Testis (tissue), 3 donors: Measurements from ENCODE around the gene RILPL1. TPM values are rescaled to one million over a fixed set of nuclear protein-coding genes. Genes with fewer than 3 reads are reported as not detected.
"Not testable (repeated sequence)": the region's sequence is repeated elsewhere in the genome, so short reads cannot be mapped to it uniquely, and the experiment has no call there.

ENCODE experiments used
- DNase-seq: peaks from one replicate; pipeline ENCODE4 v3.0.0-alpha.2; 2019
- H3K27ac ChIP-seq, 2 donors: fragments of 200-600 bp; sonication (generic); one replicate each; pipeline ENCODE4 v1.5.1; 2019
- H3K27me3 ChIP-seq: fragments of 200-600 bp; sonication (generic); one replicate; pipeline ENCODE4 v1.5.1; 2019
- H3K36me3 ChIP-seq: fragments of 200-600 bp; sonication (generic); one replicate; pipeline ENCODE4 v1.5.1; 2017; ENCODE audit warnings: low read depth; ENCODE audit errors: missing control alignments
- H3K4me1 ChIP-seq: fragments of 200-600 bp; sonication (generic); one replicate; pipeline ENCODE4 v1.5.1; 2019
- H3K4me3 ChIP-seq, 2 donors: fragments of 200-600 bp; sonication (generic); one replicate each; pipeline ENCODE4 v1.5.1; 2017 to 2019
- H3K9me3 ChIP-seq: fragments of 200-600 bp; sonication (generic); one replicate; pipeline ENCODE4 v1.5.1; 2017
- POLR2A ChIP-seq: fragments of 450-650 bp; IDR thresholded peaks from one replicate; pipeline ENCODE4 v1.6.1; 2017; ENCODE audit warnings: antibody characterized with exemption, mild to moderate bottlenecking, moderate library complexity
- WGBS, 2 donors: methylation state at CpG; one replicate each; pipeline ENCODE4 v1.1.5; 2018; 5-methylcytosine and 5-hydroxymethylcytosine counted together
- intact Hi-C: fragments of 100-400 bp; cut with DNase I; formaldehyde crosslinking; loops from one replicate; pipeline ENCODE4 v1.15.1; 2023; ENCODE audit warnings: low total_unique reads
- polyA plus RNA-seq: library from polyadenylated mRNA; stranded (reverse); fragments of 350-450 nt; fragmentation: Illumina TruSeq; extraction: RNeasy Lipid Tissue Mini Kit (QIAGEN cat#74804); gene quantifications from one replicate; pipeline ENCODE4 v1.2.3, GENCODE V29; 2014; ENCODE audit warnings: low read depth, low replicate concordance; ENCODE audit not compliant: insufficient read depth
- total RNA-seq, 2 donors: library from RNA; depleted of rRNA; stranded (reverse); fragments of >200 nt; gene quantifications; one replicate each; pipeline ENCODE4 v1.2.3, GENCODE V29; 2016
- TF ChIP-seq, protein P1 (sequence below), 3 experiments: fragments of 450-650 bp in 2 of 3; fragments of 200-600 bp in 1 of 3; sonication (generic) in 1 of 3; IDR thresholded peaks; one replicate each; pipeline ENCODE4 v1.5.1; 2016 to 2019; ENCODE audit warnings: antibody characterized with exemption in 3 of 3, mild to moderate bottlenecking in 2 of 3, moderate library complexity in 1 of 3

RILPL1 gene
- total and polyA plus RNA-seq, 3 donors from 2014 or later: 14.8 to 20.9 (median 16.8) TPM

DNA sequence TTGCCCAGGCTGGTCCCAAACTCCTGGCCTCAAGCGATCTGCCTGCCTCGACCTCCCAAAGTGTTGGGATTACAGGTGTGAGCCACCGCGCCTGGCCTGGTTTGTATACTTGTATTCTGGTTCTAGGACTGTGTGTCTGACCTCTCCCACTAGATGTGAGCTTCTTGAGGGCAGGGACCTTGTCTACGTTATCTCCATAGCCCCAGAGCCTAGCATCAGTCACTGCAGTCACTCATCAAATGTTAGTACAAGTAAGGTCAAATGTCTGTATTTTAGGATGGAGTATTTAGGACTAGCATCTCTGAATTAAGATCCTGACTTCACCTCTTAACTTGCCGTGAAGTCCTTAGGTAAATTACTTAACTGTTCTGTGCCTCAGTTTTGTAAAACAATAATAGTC is 99.9 kb downstream of the RILPL1 start:
- WGBS, 2 donors: 92 to 93% methylated on average over 6 of the region's 6 CpGs
- no peak for DNase-seq
- TF ChIP-seq, protein P1, sequence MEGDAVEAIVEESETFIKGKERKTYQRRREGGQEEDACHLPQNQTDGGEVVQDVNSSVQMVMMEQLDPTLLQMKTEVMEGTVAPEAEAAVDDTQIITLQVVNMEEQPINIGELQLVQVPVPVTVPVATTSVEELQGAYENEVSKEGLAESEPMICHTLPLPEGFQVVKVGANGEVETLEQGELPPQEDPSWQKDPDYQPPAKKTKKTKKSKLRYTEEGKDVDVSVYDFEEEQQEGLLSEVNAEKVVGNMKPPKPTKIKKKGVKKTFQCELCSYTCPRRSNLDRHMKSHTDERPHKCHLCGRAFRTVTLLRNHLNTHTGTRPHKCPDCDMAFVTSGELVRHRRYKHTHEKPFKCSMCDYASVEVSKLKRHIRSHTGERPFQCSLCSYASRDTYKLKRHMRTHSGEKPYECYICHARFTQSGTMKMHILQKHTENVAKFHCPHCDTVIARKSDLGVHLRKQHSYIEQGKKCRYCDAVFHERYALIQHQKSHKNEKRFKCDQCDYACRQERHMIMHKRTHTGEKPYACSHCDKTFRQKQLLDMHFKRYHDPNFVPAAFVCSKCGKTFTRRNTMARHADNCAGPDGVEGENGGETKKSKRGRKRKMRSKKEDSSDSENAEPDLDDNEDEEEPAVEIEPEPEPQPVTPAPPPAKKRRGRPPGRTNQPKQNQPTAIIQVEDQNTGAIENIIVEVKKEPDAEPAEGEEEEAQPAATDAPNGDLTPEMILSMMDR (IDR thresholded peaks at IDR 0.05): no peak
- no peak for TF ChIP-seq POLR2A
- no peaks in the 10 kb centered on the region for H3K9me3 ChIP-seq
- intact Hi-C loops: no loop called here
- no peaks in the 10 kb centered on the region for H3K36me3 ChIP-seq
- H3K4me1 ChIP-seq: peaks cover 13% of the 10 kb centered on the region
- H3K27me3 ChIP-seq: no peaks in the 10 kb centered on the region
- H3K4me3 ChIP-seq: no peak overlapping the region
- H3K27ac ChIP-seq: peak overlapping the region; percentile 8 to 31

DNA sequence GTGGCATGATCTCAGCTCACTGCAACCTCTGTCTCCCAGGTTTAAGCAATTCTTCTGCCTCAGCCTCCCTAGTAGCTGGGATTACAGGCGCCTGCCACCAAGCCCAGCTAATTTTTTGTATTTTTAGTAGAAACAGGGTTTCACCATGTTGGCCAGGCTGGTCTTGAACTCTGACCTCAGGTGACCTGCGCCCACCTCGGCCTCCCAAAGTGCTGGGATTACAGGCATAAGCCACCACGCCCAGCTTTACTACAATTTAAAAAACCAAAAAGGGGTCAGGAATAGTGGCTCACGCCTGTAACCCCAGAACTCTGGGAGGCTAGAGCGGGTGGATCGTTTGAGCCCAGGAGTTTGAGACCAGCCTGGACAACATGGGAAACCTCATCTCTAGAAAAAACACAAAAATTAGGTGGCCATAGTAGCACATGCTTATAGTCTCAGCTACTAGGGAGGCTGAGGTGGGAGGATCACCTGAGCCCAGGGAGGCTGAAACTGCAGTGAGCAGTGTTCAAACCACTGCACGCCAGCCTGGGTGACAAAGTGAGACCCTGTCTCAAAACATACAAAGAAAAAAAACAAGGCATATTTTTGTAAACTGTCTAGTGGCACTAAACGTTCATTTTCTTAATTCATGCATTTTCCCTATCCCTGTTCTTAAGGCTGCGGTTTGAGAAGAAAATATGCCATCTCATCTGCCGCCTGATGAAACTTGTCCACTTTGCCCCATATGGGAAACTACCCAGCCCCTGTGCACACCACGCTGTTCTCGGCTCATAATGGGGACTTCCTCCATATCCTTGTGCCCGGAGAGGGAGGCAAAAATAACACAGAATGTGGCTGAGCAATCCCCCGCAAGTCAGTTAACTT is 101.3 kb downstream of the RILPL1 start:
- Histone ChIP-seq H3K4me1 (peaks cover 13% of the 10 kb centered on the region), H3K27ac (peak overlapping the region in 1 of 2 donors; percentile 8)
- 75 to 79% methylated on average over 15 of the region's 15 CpGs for WGBS, 2 donors
- H3K9me3 ChIP-seq, H3K27me3 ChIP-seq, H3K4me3 ChIP-seq, intact Hi-C loops, H3K36me3 ChIP-seq, DNase-seq: not testable (repeated sequence)

DNA sequence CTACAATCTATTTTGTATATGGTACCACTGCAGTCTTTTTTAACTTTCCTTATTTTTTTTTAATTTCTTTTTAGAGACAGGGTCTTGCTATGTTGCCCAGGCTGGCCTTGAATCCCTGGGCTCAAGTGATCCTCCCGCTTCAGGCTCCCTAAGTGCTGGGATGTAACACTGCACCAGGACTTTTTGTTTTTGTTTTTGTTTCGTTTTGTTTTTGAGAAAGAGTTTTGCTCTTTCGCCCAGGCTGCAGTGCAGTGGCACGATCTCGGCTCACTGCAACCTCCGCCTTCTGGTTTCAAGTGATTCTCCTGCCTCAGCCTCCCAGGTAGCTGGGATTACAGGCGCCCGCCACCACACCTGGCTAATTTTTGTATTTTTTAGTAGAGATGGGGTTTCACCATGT is 104.4 kb downstream of the RILPL1 start:
- H3K9me3 ChIP-seq, H3K27me3 ChIP-seq, H3K27ac ChIP-seq, H3K4me3 ChIP-seq, intact Hi-C loops, DNase-seq, H3K4me1 ChIP-seq, H3K36me3 ChIP-seq: not testable (repeated sequence)
- 93 to 95% methylated on average over 8 of the region's 8 CpGs for WGBS, 2 donors

DNA sequence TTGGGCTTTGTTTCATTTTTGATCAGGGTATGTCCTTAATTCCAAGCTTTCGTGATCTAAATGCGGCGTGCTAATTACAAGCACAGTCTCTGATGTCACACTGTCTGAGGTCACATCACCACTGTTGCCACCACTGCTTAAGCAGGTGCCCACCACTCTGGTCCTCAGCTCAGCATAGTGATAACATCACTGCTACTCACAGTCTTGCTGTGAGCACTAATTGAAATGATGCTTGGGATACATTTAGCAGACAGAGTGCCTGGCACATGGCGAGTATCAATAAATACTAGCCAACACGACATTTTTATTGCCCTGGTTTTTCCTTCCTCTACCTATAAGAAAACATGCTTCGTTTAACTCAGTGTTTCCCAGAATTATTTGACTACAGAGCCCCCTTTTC is 104.9 kb downstream of the RILPL1 start:
- Histone ChIP-seq H3K4me3 (no peak overlapping the region), H3K9me3 (no peaks in the 10 kb centered on the region), H3K36me3 (no peaks in the 10 kb centered on the region), H3K4me1 (peaks cover 4% of the 10 kb centered on the region), H3K27ac (no peak overlapping the region), H3K27me3 (no peaks in the 10 kb centered on the region)
- intact Hi-C loops: no loop called here
- TF ChIP-seq, protein P1 (IDR thresholded peaks at IDR 0.05): no peak
- TF ChIP-seq POLR2A: no peak
- DNase-seq: no peak
- 78 to 84% methylated on average over 6 of the region's 6 CpGs for WGBS, 2 donors

DNA sequence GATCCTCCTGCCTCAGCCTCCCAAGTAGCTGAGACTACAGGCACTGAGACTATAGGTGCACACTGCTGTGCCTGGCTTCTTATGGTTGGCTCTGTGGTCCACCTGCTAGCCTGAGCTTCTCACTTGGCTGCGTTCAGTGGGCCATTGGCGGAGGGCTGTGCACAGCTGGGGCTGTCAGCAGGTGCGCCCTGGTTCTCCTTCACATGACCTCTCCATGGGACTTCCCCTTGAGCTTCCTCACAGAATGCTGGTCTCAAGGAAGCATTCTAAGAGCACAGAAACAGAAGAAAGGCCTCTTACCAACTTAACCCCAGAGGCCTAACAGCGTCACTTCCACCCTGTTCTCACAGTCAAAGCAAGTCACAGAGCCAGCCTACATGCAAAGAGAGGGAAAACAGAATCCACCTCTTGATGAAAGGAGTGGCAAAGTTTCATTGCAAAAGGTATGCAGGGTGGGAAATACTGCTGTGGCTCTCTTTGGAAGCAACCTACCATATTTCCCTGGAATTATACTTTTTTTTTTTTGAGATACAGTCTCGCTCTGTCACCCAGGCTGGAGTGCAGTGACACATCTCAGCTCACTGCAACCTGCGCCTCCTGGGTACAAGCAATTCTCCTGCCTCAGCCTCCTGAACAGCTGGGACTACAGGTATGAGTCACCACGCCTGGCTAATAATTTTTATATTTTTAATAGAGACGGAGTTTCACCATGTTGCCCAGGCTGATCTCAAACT is 106.3 kb downstream of the RILPL1 start:
- no peaks in the 10 kb centered on the region for H3K4me1 ChIP-seq
- intact Hi-C loops: no loop called here
- H3K9me3 ChIP-seq: no peaks in the 10 kb centered on the region
- no peaks in the 10 kb centered on the region for H3K36me3 ChIP-seq
- WGBS, 2 donors: 93 to 96% methylated on average over 8 of the region's 8 CpGs
- H3K27ac ChIP-seq: no peak overlapping the region
- no peaks in the 10 kb centered on the region for H3K27me3 ChIP-seq
- no peak for DNase-seq
- H3K4me3 ChIP-seq: no peak overlapping the region
- TF ChIP-seq, protein P1 (IDR thresholded peaks at IDR 0.05): no peak
- no peak for TF ChIP-seq POLR2A
